ENCODE measurements around the gene NACA.
A peak's percentile ranks its signal among the peaks of the same experiment; 100 is the strongest.

The NACA gene

DNA sequence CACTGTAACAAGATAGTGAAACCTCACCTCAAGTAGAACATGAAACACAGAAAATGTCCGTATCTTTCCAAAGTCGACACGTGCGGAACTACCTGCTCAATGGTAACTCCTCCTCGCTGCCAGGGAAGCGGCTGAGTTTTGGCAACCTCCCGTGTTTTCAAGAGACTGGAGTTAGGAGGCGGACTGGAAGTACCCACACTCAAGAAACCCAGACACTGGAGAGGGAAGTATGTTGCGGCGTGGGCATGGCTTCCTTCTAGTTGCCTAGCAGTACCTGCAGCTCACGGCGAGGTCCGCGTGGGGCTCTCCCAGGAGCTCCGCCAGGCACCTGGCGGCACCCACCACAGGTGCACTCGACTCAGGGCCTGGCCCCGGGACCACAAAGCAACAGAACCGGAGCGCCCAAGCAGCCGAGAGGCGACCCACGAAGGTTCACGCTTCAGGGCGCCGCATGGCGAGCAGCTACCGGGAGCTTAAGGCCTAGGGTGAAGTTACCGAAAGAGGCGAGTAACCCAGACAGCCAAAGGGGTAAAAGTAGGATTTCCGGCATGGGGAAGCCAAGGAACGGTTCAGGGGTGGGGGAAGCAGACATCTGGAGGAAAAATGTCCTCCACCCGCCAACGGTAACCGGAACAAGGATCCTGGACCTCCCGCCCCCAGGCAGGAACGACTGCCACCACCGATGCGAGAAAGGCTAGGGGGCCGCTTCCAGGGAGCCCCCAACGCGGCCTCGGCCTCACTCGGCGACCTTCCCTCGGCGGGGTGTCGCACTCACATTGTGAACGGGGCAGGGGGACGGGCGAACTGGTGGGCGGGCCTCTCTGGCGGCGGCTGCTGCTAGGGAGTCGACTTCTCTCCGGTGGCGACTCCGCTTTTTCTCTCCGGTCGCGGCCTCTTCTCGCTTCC is 37.6 kb downstream of the NACA start:
- peak; percentile 40 for DNase-seq (ENCODE audit: low read depth)

DNA sequence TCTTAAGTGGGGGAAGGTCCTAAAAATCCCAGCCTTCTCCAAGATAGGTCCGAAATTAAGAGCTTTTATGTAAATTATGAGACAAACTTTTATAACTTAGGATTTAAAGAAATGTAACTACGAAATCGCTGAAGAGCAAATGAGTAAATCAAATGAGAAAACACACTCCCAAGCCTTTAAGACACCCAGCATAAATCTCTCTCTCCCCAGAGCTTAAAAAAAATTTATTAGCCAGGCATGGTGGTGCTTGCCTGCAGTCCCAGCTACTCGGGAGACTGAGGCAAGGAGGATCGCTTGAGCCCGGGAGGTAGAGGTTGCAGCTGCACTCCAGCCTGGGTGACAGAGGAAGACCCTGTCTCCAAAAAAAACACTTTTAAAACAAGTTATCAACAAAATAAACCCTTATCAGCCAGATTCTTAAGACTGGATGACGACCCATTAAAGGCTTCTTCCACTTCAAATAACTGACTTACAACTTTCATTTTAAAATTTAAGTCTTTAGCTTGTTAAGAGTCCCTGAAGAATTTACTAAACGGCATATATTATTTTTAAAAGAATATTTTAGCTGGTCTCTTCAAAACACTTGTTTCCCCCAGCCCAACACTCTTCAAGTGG is 40.2 kb downstream of the NACA start:
- no peak for DNase-seq (ENCODE audit: low read depth)

DNA sequence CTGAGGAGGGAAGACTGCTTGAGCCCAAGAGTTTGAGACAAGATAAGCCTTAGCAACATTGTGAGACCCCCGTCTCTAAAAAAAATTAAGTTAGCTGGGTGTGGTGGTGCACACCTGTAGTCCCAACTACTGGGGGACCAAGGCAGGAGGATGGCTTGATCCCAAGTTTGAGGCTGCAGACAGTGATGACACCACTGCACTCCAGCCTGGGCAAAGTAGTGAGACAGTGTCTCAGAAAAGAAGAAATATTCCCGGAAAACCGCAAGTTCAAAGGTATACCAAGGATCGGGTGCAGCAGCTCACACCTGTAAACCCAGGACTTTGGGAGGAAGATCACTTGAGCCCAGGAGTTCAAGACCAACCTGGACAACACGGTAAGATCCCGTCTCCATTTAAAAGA is 42.8 kb downstream of the NACA start:
- DNase-seq (ENCODE audit: low read depth) = no peak

DNA sequence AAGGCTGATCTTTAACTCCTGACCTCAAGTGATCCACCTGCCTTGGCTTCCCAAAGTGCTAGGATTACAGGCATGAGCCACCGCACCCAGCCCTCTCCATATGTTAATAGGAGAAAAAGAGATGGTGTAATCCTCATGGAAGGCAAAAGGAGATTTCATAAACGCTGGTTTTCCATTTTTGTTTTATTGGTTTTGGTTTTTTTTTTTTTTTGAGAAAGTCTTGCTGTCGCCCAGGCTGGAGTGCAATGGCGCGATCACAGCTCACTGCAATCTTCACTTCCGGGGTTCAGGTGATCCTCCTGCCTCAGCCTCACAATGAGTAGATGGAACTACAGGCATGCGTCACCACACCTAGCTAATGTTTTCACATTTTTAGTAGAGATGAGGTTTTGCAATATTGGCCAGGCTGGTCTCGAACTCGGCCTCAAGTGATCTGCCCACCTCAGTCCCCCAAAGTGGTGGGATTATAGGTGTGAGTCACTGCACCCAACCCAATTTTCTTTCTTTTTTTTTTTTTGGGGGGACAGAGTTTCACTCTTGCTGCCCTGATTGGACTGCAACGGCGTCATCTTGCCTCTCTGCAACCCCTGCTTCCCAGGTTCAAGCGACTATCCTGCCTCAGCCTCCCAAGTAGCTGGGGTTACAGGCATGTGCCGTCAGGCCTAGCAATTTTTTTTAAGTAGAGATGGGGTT is 45.1 kb downstream of the NACA start:
- no peak for DNase-seq (ENCODE audit: low read depth)

DNA sequence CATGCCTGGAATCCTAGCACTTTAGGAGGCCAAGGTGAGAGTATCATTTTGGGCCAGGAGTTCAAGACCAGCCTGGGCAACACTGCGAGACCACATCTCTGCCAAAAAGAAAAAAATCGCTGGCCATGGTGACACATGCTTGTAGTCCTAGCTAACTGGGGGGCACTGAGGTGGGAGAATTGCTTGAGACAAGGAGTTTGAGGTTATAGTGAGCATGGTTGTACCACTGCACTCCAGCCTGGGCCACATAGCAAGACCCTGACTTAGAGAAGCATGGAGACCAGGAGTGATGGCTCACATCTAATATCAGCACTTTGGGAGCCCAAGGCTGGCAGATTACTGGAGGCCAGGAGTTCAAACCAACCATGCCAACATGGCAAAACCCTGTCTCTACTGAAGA is 46.2 kb downstream of the NACA start:
- DNase-seq (ENCODE audit: low read depth) = no peak

- no peak for DNase-seq (ENCODE audit: low read depth)
Observed at GRCh38 chr12:56677680-56678079, 47.4 kb downstream of the NACA start.

DNA sequence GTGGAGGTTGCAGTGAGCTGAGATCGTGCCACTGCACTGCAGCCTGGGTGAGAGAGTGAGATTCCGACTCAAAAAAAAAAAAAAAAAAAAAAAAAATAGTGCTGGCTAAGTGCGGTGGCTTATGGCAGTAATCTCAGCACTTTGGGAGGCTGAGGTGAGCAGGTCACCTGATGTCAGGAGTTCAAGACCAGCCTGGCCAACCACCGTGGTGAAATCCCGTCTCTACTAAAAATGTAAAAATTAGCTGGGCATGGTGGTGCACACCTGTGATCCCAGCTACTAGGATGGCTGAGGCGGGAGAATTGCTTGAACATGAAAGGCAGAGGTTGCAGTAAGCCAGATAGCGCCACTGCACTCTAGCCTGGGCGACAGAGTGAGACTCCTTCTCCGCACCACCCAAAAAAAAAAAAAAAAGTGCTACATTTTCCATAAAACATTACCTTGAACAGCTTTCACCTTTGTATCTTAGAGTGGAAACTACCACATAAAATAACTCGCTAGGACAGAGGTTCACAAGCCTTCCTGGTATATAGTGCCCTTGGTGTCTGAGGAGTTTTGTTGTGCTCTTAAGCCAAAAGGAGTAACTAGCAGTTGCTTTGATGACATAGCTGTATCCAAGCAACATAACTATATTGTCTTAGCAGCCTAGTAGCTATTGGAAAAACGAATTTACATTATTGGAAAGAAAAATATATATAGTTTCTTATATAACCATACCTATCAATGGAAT is 48.1 kb downstream of the NACA start:
- no peak for DNase-seq (ENCODE audit: low read depth)

DNA sequence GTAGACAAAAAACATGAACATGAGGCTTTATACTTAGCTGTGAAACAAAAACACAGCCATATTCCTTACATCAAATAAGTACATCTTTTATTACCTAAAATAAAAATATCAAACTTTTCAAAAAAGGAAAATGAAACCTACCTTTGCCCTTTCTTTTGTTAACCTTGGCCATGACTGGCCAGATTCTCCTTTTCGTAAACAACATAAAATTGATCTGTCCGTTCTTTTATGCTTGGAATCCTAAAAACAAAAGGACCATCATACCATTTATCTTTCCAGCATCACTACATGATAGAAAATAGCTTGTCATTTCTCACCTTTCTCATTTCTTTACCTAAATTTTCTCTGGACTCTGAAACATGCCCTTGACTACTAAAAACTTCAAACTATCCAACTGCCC is 53.5 kb downstream of the NACA start:
- no peak for DNase-seq (ENCODE audit: low read depth)

DNA sequence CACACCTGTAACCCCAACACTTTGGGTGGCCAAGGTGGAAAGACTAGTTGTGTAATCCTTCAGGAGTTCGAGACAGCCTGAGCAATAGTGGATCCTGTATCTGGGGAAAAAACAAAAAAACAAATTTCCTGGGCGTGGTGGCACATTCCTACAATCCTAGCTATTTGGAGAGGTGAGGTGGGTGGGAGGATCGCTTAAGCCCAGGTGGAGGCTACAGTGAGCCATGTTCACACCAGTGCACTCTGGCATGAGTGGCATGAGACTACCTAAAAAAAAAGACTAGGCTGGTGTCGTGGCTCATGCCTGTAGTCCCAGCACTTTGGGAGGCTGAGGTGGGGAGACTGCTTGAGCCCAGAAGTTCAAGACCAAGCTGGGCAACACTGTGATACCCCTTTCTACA is 54.3 kb downstream of the NACA start:
- no peak for DNase-seq (ENCODE audit: low read depth)

DNA sequence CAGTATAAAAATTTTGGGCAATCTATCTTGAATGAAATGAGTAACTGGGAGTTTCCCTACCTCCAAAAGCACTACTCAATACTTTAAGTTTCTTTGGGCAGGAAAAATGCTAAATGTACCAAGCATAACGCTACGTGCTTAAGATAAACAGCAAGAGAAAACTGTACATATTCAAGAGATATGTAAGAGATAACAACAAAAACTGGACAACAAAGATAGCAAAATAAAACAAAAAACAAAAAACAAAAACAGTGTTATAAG is 57.0 kb downstream of the NACA start:
- no peak for DNase-seq (ENCODE audit: low read depth)
